Limb (tissue), 2 donors: Measurements from ENCODE around the gene ACTG2.
"Not testable (repeated sequence)": the region's sequence is repeated elsewhere in the genome, so short reads cannot be mapped to it uniquely, and the experiment has no call there.

Experiments
- DNase-seq, 2 donors: peaks; one replicate each; pipeline ENCODE4 v3.0.0-alpha.2; 2016; ENCODE audit errors: extremely low spot score in 2 of 2

Gene ACTG2

DNA sequence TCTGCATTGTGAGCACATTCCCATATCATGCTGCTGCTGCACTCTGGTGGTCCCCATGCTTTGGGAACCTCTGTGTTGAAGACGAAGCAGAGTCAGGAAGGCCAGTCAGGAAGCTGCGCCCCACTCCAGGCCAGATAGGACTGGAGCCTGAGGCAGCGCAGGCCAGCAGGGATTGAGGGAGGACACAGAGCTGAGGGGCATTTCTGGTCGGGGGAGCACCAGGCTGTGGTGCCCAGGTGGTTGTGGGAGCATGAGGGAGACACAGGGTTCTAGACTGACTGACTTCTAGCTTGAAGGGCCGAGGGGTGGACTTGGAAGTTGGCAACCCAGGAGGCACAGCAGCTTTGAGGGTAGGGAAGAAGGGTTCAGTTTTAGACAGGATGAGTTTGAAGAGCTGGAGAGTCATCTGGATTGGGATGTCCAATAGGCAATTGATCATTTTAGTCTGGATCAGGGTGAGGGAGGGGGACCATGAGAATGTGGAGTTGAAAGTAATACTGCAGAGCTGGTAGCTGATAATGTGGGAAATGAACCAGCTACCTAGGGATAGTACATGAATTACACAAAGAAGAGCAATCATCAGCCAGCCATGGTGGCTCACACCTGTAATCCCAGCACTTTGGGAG, 1.4 kb upstream of the ACTG2 start:
- no peak for DNase-seq

DNA sequence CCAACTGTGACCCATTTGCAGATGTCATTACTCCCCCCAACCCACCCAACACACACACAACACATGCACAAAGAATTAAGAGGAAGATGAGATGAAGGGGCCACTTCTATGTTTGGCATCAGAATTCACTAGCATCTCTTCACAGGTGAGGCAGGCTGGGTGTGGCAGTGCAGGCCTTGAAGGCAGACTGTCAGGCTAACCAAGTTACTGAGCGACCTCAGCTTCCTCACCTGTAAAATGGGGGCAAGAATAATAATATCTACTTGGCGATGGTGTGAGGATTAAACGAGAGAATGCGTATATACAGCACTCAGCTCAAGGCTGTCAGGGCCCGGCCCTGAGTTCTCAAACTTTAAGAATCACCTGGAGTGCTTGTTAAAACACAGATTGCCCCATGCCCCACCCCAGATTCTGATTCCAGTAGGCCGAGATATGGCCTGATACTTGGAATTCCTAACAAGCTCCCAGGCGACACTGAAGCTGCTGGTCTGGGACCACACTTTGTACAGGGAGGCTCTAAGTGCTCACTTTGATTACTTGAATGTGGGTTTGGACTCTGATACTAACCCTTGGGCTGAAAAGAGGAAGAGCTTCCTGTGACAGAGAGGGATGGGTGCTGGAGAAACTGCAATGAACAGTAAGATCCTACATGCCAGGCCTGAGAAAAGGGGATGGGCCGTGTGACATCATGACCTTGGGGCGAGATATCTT, 1.1 kb downstream of the ACTG2 start:
- no peak for DNase-seq

- DNase-seq, result no peak
Measured at GRCh38 chr2:73894475-73894850, 1.7 kb downstream of the ACTG2 start.

- no peak for DNase-seq
Measured at GRCh38 chr2:73894877-73895276, 2.1 kb downstream of the ACTG2 start.

- DNase-seq, result no peak
Measured at GRCh38 chr2:73895473-73895872, 2.7 kb downstream of the ACTG2 start.

DNA sequence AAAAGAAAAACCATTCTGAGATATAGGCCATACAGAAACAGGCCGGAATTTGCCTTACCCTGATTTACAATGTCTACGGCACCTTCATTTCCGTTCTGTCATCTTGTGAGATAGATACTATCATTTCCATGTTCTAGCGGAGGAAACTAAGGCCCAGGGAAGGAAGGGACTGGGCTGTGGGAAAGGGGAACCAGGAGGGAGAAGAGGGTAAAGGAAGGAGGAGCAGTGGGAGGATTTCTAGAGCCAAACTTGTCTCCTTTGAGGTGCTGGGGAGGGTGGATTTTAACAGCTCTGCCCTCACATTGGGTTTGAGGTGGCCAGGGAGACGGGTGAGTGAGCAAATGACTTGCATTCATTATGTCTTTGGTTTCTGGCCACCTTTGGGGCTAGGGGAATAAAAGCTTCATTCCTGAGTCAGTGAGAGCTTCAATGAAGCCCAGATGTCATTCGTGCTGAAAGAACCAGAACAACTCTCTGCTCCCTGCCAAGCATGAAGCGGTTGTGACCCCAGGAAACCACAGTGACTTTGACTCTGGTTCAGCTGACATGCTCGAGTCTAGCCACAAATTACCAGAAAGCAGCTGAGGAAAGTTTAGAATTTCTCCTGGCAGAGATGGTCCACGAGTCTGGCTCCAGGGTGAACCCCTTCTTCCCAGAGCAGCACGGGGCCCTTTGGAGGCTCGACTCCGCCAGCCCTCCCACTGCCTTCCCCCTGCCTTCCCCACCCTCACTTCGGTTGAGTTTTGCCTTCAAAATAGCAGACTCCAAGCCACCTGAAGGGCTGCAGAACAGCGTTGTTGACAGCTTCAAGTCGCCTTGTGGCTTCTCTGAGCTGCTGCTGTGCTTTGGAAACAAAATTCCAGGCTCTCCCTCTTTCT, 3.8 kb downstream of the ACTG2 start:
- peak; percentile 22 to 34 for DNase-seq

DNA sequence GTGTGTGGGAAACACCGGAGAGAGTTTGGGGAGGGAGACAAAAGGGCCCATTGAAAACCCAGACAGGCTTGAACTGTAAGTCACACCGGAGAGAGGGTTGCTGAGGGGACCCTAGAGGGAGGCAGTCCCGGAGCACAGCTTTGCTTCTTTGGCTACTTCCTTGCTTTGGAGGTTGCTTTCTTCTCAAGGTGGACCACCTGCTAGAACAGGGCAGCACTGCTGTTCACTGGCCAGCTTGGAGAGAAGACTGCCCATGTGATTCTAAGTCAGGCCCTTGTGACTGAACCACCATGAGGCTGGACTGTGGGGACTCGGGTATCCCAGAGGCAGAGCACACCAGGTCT, 4.4 kb downstream of the ACTG2 start:
- DNase-seq, result no peak

DNA sequence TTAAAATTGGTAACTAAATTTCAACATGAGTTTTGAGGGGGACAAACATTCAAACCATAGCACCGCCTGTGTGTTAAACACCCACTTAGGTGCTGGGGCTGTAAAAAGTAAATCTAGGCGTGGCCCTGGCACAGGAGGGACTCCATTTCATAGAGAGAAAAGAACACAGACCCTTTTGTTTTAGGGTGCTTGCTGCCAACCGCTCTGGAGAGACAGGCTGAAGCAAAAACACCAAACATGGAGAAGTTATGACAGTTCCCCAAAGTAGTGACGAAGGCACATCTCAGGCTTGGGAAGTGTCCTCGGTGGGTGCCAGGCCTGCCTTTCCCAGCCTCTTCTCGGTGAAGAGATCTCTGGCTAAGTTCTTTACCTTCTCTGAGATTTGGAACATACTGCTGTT, 5.1 kb downstream of the ACTG2 start:
- no peak for DNase-seq

DNA sequence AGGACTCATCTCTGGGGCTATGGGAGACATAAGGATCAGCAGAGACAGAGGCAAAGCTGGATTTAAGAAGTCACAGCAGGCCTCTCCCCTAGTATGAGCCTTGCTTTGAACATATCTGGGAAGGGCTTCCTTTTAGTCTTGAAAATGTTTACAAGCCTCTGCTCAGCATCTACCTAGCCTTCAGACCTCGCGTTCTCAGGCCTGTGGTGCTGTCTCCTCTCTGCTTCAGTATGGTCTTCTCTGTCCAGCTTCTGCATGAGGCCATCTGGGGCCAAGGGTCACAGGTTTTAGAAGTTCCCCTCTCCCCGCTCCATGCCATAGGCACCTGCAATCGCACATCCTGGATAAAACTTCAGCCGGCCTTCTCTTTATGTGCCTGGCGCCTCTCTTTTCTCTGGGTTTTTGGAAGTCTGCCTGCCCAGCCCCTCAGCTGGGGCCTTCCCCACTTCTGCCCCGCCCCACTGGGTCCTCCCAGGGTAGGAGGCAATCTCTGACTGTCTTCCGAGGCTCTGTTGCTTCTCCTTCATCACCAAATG, 7.1 kb downstream of the ACTG2 start:
- DNase-seq, result no peak

DNA sequence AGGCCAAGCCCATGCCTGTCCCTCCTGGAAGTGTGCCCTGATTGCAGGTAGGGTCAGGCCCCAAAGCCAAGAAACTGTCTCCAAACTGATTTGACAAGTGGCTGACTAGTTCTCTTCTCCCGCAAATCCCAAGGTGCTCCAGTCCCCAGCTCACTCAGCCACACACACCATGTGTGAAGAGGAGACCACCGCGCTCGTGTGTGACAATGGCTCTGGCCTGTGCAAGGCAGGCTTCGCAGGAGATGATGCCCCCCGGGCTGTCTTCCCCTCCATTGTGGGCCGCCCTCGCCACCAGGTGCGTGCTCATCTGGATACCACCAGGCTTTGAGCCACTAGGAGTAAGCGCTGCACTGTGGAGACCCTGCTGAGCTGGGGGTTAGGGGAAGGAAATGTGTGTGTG, 8.3 kb downstream of the ACTG2 start:
- no peak for DNase-seq

- no peak for DNase-seq
Measured at GRCh38 chr2:73902284-73902683, 9.5 kb downstream of the ACTG2 start.

GRCh38 chr2:73903313-73903712, 10.5 kb downstream of the ACTG2 start:
- DNase-seq, result no peak

- DNase-seq, result not testable (repeated sequence)
Measured at GRCh38 chr2:73903949-73904613, 11.3 kb downstream of the ACTG2 start.

GRCh38 chr2:73904952-73905351, 12.1 kb downstream of the ACTG2 start:
- no peak for DNase-seq

DNA sequence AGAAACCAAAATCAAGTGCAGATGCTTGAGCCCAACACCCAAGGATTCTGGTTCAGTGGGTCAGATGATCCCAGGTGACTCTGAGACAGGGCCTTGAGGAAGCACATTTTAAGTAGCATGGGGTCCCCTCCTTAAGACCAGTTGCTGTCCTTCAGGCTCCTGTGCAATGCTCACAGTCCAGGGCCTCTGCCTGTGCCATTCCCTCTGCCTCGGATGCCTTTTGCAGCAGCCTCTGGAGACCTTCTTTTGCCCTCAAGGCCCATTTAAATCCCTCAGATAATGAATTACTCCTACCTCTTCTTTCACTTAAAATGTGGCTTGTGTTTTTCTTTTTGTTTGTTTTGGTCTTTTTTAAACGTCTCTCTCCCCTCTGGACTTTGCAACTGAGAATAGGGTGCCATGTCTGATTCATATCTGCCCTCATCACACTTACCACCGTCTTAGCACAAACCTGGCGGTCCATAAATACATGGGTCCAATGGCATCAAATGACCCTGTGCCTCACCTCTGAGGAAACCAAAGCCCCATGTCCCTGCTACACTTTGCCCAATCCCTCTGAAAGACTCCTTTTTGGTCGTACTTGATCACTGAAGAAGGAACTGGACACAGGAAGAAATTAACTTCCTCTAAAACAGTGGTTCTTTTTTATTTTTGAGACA, 14.2 kb downstream of the ACTG2 start:
- DNase-seq, result no peak

- DNase-seq, result no peak
Measured at GRCh38 chr2:73907840-73908452, 15.1 kb downstream of the ACTG2 start.

DNA sequence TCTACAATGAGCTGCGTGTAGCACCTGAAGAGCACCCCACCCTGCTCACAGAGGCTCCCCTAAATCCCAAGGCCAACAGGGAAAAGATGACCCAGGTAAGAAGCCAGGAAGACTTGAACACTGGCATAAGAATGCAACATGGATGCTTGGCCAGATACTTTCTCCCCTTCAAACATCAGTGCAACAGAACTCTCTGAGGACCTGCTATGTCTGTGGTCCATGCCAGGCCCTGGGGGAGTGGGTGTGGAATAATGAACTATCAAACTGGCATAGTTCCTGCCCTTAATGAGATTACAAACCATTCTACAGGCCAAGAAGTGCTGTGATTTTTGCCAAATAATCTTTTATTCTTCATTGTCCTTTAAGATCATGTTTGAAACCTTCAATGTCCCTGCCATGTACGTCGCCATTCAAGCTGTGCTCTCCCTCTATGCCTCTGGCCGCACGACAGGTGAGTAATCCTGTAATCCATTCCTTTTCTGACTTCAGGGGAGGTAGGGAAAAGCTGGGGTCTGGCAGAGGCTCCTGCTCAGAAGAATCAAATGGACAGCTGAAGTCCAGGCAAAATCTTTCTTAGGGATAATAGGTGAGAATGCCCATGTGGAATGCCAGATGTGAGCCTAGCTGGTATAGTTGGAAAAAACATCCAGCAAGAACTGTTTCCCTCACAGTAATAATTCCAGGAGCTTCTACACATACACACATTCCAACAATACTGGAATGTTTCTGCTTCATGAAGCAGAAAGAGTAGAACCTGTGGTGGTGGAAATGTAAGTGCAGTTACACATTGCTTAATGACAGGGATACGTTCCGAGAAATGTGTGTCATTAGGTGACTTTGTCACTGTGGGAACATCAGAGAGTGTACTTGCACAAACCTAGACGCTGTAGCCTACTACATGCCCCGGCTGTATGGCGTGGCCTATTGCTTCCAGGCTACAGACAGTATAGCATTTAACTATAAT, 16.2 kb downstream of the ACTG2 start:
- DNase-seq, result no peak

- no peak for DNase-seq
Measured at GRCh38 chr2:73910873-73911547, 18.2 kb downstream of the ACTG2 start.
